Non-pigmented ciliary epithelial cell (primary cell): ENCODE results near the gene BMPR1A.
"Not testable (repeated sequence)": the region's sequence is repeated elsewhere in the genome, so short reads cannot be mapped to it uniquely, and the experiment has no call there.

ENCODE experiments used
- DNase-seq: peaks from one replicate; pipeline ENCODE4 v3.0.0-alpha.2; 2010; ENCODE audit warnings: low read depth

The BMPR1A gene

DNA sequence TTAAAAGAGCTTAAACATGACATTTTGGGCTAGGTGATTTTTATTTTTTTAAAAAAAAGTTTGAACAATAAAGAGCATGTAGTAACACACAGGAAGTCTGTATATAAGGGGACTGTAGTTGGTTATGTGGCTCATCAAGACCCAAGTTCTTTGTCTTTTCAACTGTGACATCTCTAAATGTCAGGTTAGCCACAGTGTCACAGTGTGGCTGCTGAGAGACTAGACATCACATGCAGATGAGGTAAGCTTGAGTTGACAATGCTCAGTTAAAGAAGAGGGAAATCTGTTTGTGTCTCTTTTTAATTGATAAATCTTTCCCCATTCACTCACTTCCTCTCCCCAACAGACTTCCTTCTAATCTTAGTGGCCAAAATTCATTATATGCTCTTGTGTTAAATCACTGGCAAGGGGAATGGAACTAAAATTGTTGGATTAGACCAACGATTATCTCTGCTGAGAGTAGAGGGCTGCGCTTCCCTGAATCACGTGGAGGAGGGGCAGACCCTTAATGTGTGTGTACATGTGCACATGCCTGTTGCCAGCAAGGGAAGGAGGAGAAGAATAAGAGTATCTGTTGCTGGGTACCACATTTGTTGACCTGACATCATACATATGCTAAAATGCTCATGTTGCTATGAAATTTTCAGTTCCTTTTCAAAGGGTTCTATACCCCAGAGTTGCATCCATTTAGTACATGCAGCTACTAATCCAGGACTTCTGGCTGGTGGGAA, 122.7 kb downstream of the BMPR1A start:
- DNase-seq, result no peak

DNA sequence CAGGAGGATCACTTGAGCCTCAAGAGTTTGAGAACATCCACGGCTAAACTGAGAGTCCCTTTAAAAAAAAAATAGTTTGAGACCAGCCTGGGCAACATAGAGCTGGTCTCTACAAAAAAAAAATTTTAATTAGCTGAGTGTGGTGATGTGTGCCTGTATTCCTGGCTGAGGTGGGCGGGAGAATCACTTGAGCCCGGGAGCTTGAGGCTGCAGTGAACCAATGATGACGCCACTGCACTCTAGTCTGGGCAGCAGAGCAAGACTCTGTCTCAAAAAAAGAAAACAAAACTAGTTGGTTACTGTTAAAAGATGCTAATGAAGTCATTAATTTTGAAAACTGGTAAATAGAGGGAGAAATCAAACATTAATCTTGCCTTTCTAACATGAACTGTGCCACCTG, 124.6 kb downstream of the BMPR1A start:
- DNase-seq, result no peak

DNA sequence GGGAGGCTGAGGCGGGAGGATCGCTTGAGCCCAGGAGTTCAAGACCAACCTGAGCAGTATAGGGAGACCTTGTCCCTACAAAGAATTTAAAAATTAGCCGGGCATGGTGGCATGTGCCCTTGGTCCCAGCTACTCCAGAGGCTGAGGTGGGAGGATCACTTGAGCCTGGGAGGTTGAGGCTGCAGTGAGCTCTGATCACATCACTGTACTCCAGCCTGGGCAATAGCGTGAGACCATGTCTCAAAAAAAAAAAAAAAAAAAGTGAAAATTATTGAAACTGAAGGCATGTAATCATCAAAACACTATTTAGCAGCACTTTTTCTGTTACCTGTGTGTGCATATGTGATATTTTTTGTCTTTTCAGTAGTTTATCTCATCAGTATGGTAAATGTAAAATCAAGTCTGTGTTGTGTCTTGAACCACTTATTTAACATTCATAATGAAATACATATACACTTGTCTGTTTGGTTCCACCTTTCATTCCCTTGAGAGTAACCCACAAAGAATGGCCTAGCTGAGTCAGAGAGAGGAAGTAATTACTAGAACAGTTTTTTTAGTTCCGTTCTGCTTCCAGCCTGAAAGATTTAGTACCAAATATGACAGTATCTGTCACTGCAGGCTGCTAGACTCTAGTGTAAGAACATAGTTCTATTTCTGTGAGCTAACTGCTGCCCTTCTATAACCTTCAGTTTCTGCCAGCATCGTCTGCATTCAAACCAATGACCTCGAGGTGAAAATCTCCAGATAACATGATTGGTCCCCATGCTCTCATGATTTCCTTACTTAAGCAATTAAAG, 132.4 kb downstream of the BMPR1A start:
- no peak for DNase-seq

DNA sequence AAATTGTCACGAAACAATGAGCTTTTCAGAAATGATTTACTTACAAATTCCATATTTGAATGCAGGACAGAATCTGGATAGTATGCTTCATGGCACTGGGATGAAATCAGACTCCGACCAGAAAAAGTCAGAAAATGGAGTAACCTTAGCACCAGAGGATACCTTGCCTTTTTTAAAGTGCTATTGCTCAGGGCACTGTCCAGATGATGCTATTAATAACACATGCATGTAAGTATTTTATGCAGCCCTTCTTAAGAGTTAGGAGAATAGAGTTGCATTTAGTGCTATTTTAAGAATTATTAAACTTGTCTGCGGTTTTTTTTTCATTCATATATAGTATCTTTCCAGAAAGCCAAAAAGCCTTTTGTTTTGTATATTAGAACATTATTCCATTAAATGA, 133.6 kb downstream of the BMPR1A start:
- DNase-seq, result no peak

DNA sequence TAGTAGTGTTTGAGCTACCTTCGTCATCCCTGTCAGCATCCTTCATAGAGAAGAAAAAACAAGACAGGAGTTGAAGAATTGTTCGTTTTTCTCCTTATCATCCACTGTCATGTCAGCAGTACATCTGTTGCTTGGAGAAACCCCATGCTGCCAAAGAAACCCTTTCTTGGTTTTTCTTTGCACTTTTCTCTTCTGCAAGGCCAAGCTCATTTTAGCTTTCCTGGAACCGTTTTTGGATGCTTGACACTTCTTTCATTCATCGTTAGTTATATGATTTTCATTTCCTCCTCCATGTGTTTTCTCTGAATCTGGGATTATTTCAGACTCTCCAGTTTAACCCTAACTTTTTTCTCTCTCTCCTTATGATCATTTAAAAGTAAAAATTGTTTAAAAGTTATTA, 142.1 kb downstream of the BMPR1A start:
- DNase-seq, result no peak

DNA sequence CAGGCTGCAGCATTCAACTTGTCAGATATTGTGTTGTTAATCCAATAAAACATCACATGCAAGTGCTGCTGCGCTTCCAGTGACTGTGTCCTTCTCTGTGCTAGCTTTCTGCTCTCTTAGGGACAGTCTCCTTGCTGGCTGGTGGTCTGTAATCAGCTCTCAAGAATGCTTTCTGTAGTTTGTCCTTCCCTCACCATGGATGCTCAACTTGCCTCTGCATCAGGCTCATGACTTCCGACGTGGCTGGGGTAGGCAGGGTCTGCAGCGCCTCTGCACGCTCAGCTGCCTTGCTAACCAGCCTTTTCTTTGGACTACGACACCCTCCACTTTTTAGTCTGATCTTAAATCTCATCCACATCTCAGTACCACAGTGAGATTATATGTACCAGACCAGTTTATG, 142.7 kb downstream of the BMPR1A start:
- DNase-seq, result no peak

DNA sequence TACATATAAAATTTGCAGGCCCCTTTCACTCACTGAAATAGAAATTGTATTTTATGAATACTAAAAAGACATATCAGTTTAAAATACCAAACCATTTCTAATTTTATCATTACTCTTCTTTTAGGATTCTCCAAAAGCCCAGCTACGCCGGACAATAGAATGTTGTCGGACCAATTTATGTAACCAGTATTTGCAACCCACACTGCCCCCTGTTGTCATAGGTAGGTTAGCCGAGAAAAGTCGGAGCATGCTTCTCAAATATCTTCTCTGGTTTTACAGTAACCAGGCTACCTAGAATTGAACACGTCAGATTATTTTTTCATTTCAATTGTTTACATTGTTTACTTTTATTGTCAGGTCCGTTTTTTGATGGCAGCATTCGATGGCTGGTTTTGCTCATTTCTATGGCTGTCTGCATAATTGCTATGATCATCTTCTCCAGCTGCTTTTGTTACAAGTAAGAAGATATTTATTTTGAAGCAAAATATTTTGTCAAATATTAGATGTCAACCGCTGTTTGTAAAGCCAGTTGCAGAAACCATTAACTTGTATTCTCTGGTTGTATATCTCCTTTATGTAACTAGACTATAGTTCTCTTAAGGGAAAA, 143.4 kb downstream of the BMPR1A start:
- no peak for DNase-seq

DNA sequence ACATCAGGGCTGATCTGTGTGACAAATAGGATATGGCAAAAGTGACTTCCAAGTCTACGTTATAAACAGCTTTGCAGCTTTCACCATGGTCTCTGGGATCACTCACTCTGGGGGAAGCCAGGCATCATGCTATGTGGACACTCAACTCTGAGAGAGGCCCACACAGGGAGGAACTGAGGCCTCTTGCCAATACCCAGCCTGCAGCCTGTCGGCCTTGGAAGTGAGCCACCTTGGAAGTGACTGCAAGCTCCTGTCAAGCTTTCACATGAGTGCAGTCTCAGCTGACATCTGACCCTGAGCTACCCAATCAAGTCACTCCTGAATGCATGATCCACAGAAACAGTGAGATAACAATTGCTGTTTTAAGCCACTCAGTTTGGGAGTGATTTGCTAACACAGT, 144.5 kb downstream of the BMPR1A start:
- DNase-seq, result no peak

DNA sequence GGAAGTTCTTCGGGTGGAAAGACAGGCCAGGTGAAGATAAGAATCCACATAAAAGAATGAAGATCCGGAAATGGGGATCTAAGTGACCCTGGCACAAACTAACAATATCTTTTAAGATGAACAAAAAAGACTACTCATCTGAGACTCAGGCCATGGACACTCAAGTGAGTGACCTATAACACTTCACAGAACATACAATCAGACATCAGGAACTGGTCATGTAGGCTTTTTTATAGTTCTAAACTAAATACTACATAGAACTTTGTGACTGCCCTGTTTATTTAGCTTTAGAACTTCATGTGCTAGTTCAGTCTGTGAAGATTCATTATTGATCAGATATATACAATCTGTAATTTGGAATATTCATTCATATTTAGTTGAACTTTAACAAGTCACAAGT, 148.2 kb downstream of the BMPR1A start:
- DNase-seq, result no peak

DNA sequence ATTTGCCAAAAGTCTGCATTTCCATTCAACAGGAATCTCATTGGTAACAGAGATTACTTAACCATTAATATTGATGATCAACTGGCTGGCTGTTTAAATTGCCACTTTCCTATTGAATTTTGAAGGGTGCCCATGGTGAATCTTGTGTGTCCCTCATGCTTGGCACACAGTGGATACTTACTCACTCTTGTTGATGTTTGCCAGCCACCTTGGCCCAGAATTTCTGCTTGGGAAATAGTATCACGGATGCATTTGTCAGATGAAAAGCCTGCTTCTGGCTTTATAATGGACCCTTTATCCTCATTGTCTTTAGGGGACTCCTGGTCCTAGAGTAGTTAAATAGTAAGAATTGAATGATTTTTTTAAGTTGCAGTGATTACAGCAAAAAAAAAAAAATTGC, 149.0 kb downstream of the BMPR1A start:
- no peak for DNase-seq

DNA sequence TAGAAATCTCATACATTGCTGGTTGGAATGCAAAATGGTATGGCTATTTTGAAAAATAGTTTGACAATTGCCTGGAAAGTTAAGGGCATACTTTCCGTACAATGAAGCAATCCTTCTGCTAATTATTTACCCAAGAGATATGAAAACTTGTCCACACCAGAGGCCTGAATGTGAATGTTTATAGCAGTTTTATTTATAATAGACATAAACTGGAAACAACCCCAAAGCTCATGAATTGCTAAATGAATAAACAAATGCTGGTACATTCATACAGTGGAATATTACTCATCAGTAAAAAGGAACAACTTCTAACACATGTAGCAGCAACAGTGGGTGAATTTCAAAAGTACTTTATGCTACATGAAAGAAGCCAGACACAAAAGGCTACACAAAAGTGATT, 158.3 kb downstream of the BMPR1A start:
- DNase-seq, result no peak

DNA sequence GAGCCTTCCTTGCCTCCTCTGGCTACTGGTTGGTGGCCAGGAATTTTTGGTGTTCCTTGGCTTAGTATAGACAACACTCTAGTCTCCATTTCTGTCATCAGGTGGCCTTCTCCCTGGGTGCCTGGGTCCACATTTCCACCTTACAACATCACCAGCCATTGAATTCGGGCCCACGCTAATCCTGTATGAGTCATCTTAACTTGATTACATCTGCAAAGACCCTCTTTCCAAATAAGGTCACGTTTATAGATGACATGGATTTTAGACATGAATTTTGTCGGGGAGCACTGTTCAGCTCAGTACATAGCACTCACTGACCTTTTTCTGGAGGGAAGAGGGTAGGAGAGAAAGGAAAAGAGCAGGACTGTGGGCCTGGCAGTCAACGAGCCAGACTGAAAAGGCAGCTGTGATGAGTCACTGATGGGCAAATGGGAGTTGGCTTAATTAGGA, 161.6 kb downstream of the BMPR1A start:
- DNase-seq, result no peak

DNA sequence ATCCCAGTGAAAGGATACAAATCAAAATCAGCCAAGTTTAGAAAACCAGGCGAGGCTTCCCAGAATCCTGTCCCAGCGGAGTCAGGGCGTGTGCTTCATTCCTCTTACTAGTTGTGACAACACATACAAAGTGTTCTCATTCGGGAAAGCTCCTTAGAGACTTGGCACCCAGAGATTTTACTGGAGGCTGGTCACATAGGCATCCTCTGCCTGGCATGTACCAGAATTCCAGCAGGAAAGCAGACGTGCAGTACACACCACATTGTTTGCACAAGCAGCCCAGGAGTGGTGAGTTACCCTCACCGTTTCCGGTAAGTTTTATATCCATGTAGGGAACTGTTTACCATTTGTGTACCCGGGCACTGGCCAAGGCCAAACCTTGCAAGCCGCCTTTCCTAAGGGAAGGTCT, 166.1 kb downstream of the BMPR1A start:
- DNase-seq, result no peak

DNA sequence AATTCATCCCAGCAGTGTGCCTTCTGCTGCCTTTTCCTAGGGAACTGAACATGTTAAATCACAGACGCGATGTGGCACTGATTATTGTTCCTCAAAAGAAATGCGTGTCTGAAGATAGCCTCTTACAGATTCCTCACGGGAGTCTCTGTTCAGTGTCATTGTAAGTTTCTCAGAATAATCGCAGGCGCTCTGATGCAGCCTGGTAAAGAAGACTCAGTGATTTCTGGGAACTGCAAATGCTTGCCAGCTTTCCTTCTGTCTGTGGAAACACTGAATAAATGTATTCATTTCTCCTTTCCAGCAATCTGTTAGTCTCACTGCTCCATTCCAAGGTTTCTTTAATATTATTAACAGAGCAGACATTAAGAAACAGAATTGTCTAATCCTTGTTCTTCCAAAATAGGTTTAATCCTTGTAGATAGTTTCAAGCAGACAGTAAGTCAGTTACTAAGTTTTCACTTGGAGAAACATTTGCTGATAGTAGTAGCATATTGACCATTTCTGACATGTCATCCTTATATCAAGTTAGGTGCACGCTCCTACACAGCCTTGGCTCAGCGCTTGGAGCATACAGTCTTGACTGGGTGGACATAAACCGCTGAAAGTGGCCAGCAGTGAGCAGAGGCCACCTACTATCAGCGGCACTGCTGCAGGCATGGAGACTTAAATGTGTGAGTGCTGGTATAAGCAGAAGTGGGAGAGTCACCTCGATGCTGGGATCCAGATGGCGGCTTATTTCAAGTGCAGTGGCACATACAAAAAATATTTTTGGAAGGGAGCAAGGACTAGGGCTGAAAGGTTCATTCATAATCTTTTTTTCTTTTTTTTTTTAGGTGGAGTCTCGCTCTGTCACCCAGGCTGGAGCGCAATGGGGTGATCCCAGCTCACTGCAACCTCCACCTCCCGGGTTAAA, 173.3 kb downstream of the BMPR1A start:
- no peak for DNase-seq

DNA sequence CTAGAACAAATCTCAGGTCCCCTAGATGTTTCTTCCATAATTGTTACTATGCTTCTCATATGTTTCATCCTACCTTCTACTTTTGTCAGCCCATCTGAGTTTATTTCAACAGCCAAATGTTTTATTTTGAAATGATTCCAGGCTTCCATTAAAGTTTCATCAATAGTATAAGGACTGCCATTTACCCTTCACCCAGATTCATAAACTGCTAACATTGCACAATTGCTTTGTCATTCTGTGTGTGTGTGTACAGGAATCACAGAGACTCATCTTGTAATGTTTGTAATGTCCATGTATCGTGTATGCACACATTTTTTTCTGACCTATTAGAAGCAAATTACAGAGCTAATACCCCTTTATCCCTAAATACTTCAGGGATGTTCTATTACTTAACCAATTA, 175.5 kb downstream of the BMPR1A start:
- no peak for DNase-seq

DNA sequence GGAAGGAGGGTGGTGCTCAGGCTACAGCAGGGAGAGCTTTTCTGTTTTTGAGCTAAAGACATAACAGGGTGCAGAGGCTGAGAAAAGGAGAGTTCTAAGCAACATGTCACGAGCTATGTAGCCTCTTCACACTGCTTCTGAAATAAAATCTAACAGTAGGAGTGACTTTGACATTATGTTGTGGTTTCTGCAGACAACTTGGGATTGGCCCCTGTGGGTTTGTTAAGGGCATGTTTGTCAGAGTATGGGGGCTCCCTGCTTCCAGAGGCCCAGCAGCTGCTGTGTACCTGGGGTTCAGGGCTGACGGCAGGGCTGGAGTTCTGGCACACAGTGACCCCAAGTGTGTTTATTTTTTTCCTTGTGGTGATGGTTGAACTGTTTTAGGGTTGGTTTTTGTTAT, 176.3 kb downstream of the BMPR1A start:
- no peak for DNase-seq

DNA sequence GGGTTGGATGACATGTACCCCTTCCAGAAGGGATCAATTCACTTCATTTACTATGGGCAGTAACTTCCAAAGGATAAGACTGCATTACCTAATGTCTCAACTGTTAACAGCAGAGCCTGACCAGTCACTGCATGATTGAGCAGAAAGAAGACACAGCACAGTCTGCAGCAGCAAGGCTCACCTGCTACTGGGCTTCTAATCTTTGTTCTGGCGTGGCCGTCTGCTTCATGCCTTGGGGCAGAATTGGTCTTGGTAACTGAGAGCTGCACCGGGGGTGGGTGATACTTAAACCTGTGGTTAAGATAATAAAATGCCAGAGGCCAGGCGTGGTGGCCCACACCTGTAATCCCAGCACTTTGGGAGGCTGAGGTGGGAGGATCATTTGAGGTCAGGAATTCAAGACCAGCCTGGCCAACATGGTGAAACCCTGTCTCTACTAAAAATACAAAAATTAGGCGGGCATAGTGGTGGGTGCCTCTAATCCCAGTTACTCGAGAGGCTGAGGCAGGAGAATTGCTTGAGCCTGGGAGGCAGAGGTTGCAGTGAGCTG, 177.8 kb downstream of the BMPR1A start:
- not testable (repeated sequence) for DNase-seq

DNA sequence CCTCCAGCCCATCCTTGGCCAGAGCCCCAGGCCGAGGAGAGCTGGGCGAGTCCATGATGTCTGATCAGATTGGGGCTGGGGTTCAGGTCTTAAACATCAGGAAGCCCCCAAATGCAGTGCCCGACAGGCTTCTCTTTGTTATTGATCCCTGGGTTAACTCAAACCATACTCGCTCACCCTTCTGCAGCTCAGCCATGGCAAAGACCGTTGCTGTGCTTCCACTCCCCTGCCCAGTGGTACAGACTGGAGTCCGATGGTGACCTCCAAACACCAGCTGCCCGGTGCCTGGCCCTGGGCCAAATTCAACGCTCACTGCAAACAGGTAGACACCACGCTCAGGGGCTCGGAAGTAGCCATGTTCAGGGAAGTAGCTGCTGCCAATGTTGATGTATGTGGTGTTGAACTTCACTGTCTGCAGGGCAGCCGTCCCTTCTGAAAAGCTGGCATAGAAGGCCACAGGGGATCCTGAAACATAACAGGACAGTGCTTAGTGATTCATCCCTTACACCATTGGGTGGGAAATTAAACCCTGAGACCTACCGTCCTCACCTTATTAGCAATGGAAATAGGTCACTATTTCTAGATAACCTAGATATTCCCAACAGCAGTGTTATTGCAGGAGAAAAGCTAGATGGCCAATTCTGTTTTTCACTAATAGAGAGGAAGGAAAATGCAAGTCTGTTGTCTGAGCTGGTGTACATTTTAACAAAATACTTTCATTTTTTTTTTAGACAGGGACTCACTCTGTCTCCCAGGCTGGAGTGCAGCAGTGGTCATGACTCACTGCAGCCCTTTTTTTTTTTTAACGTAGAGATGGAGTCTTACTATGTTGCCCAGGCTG, 180.5 kb downstream of the BMPR1A start:
- DNase-seq, result no peak

DNA sequence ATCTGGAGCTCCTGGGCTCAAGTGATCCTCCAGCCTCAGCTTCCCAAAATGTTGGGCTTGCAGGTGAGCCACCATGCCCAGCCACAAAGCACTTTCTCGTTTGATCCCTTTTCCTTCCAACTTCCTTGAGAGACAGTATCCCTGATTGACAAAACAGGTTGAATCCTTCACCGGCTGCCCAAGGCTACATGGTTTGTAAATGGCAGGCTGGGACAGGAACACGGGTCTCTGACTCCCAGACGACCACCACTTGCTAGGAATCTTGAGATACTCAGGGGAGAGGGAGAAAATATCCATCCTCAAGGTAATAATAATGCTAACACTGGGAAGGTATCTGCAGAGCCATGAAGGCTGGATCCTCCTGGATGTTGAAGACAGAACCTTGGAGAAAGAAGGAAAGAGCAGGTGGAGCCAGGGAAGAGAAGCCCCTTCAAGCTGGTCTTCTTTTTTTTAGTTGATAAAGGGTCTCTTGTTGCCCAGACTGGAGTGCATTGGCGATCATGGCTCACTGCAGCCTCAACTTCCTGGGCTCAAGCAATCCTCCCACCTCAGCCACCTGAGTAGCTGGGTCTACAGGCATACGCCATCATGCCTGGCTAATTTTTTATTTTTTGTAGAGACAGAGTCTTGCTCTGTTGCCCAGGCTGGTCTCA, 181.2 kb downstream of the BMPR1A start:
- no peak for DNase-seq

DNA sequence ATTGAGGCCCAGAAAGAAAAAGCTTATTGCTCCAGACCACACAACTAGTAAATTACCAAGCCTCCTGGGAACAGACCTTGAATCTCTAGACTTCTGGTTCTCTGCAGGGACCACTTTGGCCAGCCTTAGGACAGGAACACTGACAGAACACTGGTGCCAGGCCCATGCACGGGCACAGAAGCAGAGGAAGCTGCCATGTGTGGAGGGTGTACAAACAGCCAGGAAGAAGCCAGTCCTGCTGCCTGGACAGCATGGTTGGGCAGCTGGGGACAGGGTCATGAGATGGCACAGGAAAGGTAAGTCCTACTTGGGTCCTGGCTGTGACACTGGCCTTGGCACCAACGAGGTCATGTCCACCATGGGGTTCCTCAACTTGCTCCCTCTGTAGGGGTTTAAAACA, 181.8 kb downstream of the BMPR1A start:
- DNase-seq, result no peak
